ENCODE measurements around the gene ANKRD34A.
A peak's percentile ranks its signal among the peaks of the same experiment; 100 is the strongest.
"Not testable (repeated sequence)": the region's sequence is repeated elsewhere in the genome, so short reads cannot be mapped to it uniquely, and the experiment has no call there.

The ANKRD34A gene

GRCh38 chr1:145935708-145936107 is 28.7 kb downstream of the ANKRD34A start:
- Histone ChIP-seq H2BK120ac (ENCODE audit: low read depth, low read length) (no peak overlapping the region), H3K14ac (ENCODE audit: low read length in 2 of 2) (no peak overlapping the region), H3K9me3 (ENCODE audit: control insufficient read depth, low read length) (no peaks in the 10 kb centered on the region), H3K9ac (ENCODE audit: low read length) (peak overlapping the region; percentile 3), H3K4me3 (ENCODE audit: insufficient read depth in 1 of 2, low read depth in 1 of 2, low read length in 2 of 2) (no peak overlapping the region), H3K27me3 (ENCODE audit: control insufficient read depth in 1 of 2, insufficient read depth in 1 of 2, low read length in 2 of 2) (no peaks in the 10 kb centered on the region), H2BK15ac (ENCODE audit: low read depth, poor library complexity, severe bottlenecking) (no peak overlapping the region), H3K4ac (ENCODE audit: low read depth in 1 of 2, low read length in 2 of 2) (no peak overlapping the region), H4K8ac (ENCODE audit: low read length) (no peak overlapping the region), H3K23ac (ENCODE audit: low read length in 2 of 2) (no peak overlapping the region), H2BK5ac (ENCODE audit: low read depth, low read length, poor library complexity, severe bottlenecking) (no peak overlapping the region), H3K27ac (ENCODE audit: low read length, poor library complexity, severe bottlenecking) (no peak overlapping the region), H4K91ac (ENCODE audit: low read length) (no peak overlapping the region), H3K4me1 (ENCODE audit: control insufficient read depth, insufficient read depth, low read depth, low read length) (no peaks in the 10 kb centered on the region), H3K79me1 (replicated peaks; ENCODE audit: low read length, poor library complexity, severe bottlenecking) (peaks cover 7% of the 10 kb centered on the region), H3K36me3 (ENCODE audit: control insufficient read depth in 1 of 2, insufficient read depth in 2 of 2, low read depth in 1 of 2, low read length in 2 of 2) (peaks cover 12 to 46% of the 10 kb centered on the region in 2 experiments), H2BK12ac (ENCODE audit: low read length in 2 of 2) (no peak overlapping the region), H2AK5ac (ENCODE audit: low read length, severe bottlenecking) (no peak overlapping the region), H3K18ac (ENCODE audit: low read depth in 1 of 2, low read length in 2 of 2) (no peak overlapping the region), H3K4me2 (ENCODE audit: low read length, poor library complexity, severe bottlenecking) (no peak overlapping the region), H2AFZ (ENCODE audit: low read depth, low read length) (no peak overlapping the region)
- DNase-seq, result no peak

GRCh38 chr1:145932522-145933009 is 31.8 kb downstream of the ANKRD34A start:
- H3K4me2 ChIP-seq (ENCODE audit: low read length, poor library complexity, severe bottlenecking); H3K27ac ChIP-seq (ENCODE audit: low read length, poor library complexity, severe bottlenecking); H3K9ac ChIP-seq (ENCODE audit: low read length); H3K4me1 ChIP-seq (ENCODE audit: control insufficient read depth, insufficient read depth, low read depth, low read length); H2BK120ac ChIP-seq (ENCODE audit: low read depth, low read length); H2BK15ac ChIP-seq (ENCODE audit: low read depth, poor library complexity, severe bottlenecking); H2AFZ ChIP-seq (ENCODE audit: low read depth, low read length); H3K4me3 ChIP-seq (ENCODE audit: insufficient read depth in 1 of 2, low read depth in 1 of 2, low read length in 2 of 2); H3K18ac ChIP-seq (ENCODE audit: low read depth in 1 of 2, low read length in 2 of 2); H3K23ac ChIP-seq (ENCODE audit: low read length in 2 of 2); H3K4ac ChIP-seq (ENCODE audit: low read depth in 1 of 2, low read length in 2 of 2); H3K79me1 ChIP-seq (replicated peaks; ENCODE audit: low read length, poor library complexity, severe bottlenecking); H2BK12ac ChIP-seq (ENCODE audit: low read length in 2 of 2); H4K91ac ChIP-seq (ENCODE audit: low read length); H3K9me3 ChIP-seq (ENCODE audit: control insufficient read depth, low read length); H3K27me3 ChIP-seq (ENCODE audit: control insufficient read depth in 1 of 2, insufficient read depth in 1 of 2, low read length in 2 of 2); H3K14ac ChIP-seq (ENCODE audit: low read length in 2 of 2); H4K8ac ChIP-seq (ENCODE audit: low read length); H2BK5ac ChIP-seq (ENCODE audit: low read depth, low read length, poor library complexity, severe bottlenecking); H2AK5ac ChIP-seq (ENCODE audit: low read length, severe bottlenecking): not testable (repeated sequence)
- H3K36me3 ChIP-seq (ENCODE audit: control insufficient read depth in 1 of 2, insufficient read depth in 2 of 2, low read depth in 1 of 2, low read length in 2 of 2), result peaks cover 10 to 44% of the 10 kb centered on the region in 2 experiments
- peak; percentile 10 for DNase-seq
- 27% methylated on average over 7 of the region's 9 CpGs for WGBS

- no peak for DNase-seq
- H3K27me3 ChIP-seq (ENCODE audit: control insufficient read depth in 1 of 2, insufficient read depth in 1 of 2, low read length in 2 of 2), result no peaks in the 10 kb centered on the region
- no peak overlapping the region for H2BK15ac ChIP-seq (ENCODE audit: low read depth, poor library complexity, severe bottlenecking)
- no peak overlapping the region for H2BK12ac ChIP-seq (ENCODE audit: low read length in 2 of 2)
- H2AFZ ChIP-seq (ENCODE audit: low read depth, low read length), result no peak overlapping the region
- H3K23ac ChIP-seq (ENCODE audit: low read length in 2 of 2), result no peak overlapping the region
- H3K79me1 ChIP-seq (replicated peaks; ENCODE audit: low read length, poor library complexity, severe bottlenecking), result peaks cover 8% of the 10 kb centered on the region
- H4K8ac ChIP-seq (ENCODE audit: low read length), result peak overlapping the region; percentile 87
- H2BK120ac ChIP-seq (ENCODE audit: low read depth, low read length), result no peak overlapping the region
- peak overlapping the region; percentile 39 to 91 for H3K4me3 ChIP-seq (ENCODE audit: insufficient read depth in 1 of 2, low read depth in 1 of 2, low read length in 2 of 2)
- no peak overlapping the region for H3K14ac ChIP-seq (ENCODE audit: low read length in 2 of 2)
- peak overlapping the region in 1 of 2 experiments; percentile 75 for H3K4ac ChIP-seq (ENCODE audit: low read depth in 1 of 2, low read length in 2 of 2)
- H3K9me3 ChIP-seq (ENCODE audit: control insufficient read depth, low read length), result no peaks in the 10 kb centered on the region
- H3K9ac ChIP-seq (ENCODE audit: low read length), result peak overlapping the region; percentile 93
- H3K27ac ChIP-seq (ENCODE audit: low read length, poor library complexity, severe bottlenecking), result peak overlapping the region; percentile 96
- H2AK5ac ChIP-seq (ENCODE audit: low read length, severe bottlenecking), result peak overlapping the region; percentile 99
- peak overlapping the region; percentile 79 for H3K4me2 ChIP-seq (ENCODE audit: low read length, poor library complexity, severe bottlenecking)
- WGBS, result 73% methylated on average over 12 of the region's 20 CpGs
- peak overlapping the region; percentile 66 to 94 for H3K18ac ChIP-seq (ENCODE audit: low read depth in 1 of 2, low read length in 2 of 2)
- peak overlapping the region; percentile 50 for H4K91ac ChIP-seq (ENCODE audit: low read length)
- peaks cover 9 to 31% of the 10 kb centered on the region in 2 experiments for H3K36me3 ChIP-seq (ENCODE audit: control insufficient read depth in 1 of 2, insufficient read depth in 2 of 2, low read depth in 1 of 2, low read length in 2 of 2)
- peaks cover 4% of the 10 kb centered on the region for H3K4me1 ChIP-seq (ENCODE audit: control insufficient read depth, insufficient read depth, low read depth, low read length)
- H2BK5ac ChIP-seq (ENCODE audit: low read depth, low read length, poor library complexity, severe bottlenecking), result no peak overlapping the region
These were observed 36.3 kb downstream of the ANKRD34A start for GRCh38 chr1:145927916-145928643.

- H3K27me3 ChIP-seq (ENCODE audit: control insufficient read depth in 1 of 2, insufficient read depth in 1 of 2, low read length in 2 of 2), result no peaks in the 10 kb centered on the region
- H3K14ac ChIP-seq (ENCODE audit: low read length in 2 of 2), result no peak within 1 kb of the TSS
- H3K4me1 ChIP-seq (ENCODE audit: control insufficient read depth, insufficient read depth, low read depth, low read length), result peaks cover 4% of the 10 kb centered on the region
- H4K91ac ChIP-seq (ENCODE audit: low read length), result peak within 1 kb of the TSS; percentile 50
- H3K18ac ChIP-seq (ENCODE audit: low read depth in 1 of 2, low read length in 2 of 2), result peak within 1 kb of the TSS; percentile 66 to 94
- peak within 1 kb of the TSS; percentile 93 for H3K9ac ChIP-seq (ENCODE audit: low read length)
- H3K23ac ChIP-seq (ENCODE audit: low read length in 2 of 2), result no peak within 1 kb of the TSS
- peak within 1 kb of the TSS; percentile 87 for H4K8ac ChIP-seq (ENCODE audit: low read length)
- H2AK5ac ChIP-seq (ENCODE audit: low read length, severe bottlenecking), result peak within 1 kb of the TSS; percentile 99
- H2BK120ac ChIP-seq (ENCODE audit: low read depth, low read length), result peak within 1 kb of the TSS; percentile 64
- peak within 1 kb of the TSS; percentile 80 for H3K4me2 ChIP-seq (ENCODE audit: low read length, poor library complexity, severe bottlenecking)
- H2AFZ ChIP-seq (ENCODE audit: low read depth, low read length), result peak within 1 kb of the TSS; percentile 77
- H3K79me1 ChIP-seq (replicated peaks; ENCODE audit: low read length, poor library complexity, severe bottlenecking), result peaks cover 8% of the 10 kb centered on the region
- under 1% methylated on average over 36 of the region's 41 CpGs for WGBS
- H2BK15ac ChIP-seq (ENCODE audit: low read depth, poor library complexity, severe bottlenecking), result no peak within 1 kb of the TSS
- peaks cover 9 to 32% of the 10 kb centered on the region in 2 experiments for H3K36me3 ChIP-seq (ENCODE audit: control insufficient read depth in 1 of 2, insufficient read depth in 2 of 2, low read depth in 1 of 2, low read length in 2 of 2)
- H3K9me3 ChIP-seq (ENCODE audit: control insufficient read depth, low read length), result no peaks in the 10 kb centered on the region
- DNase-seq, result peak; percentile 99
- H3K4ac ChIP-seq (ENCODE audit: low read depth in 1 of 2, low read length in 2 of 2), result peak within 1 kb of the TSS in 1 of 2 experiments; percentile 82
- peak within 1 kb of the TSS; percentile 78 to 91 for H3K4me3 ChIP-seq (ENCODE audit: insufficient read depth in 1 of 2, low read depth in 1 of 2, low read length in 2 of 2)
- H2BK12ac ChIP-seq (ENCODE audit: low read length in 2 of 2), result no peak within 1 kb of the TSS
- H3K27ac ChIP-seq (ENCODE audit: low read length, poor library complexity, severe bottlenecking), result peak within 1 kb of the TSS; percentile 96
- no peak within 1 kb of the TSS for H2BK5ac ChIP-seq (ENCODE audit: low read depth, low read length, poor library complexity, severe bottlenecking)
These were observed 37.1 kb downstream of the ANKRD34A start, which contains the start of gene RBM8A for GRCh38 chr1:145927063-145927886. TSS of gene RBM8A (minus strand) at chr1:145927484. CDS start at chr1:145927426, 58 bp downstream.
